Spleen (tissue), 11 donors: Measurements from ENCODE around the gene PRKCA. TPM values are rescaled to one million over a fixed set of nuclear protein-coding genes. Genes with fewer than 3 reads are reported as not detected.
"Not testable (repeated sequence)": the region's sequence is repeated elsewhere in the genome, so short reads cannot be mapped to it uniquely, and the experiment has no call there.

Experiments
- DNase-seq: peaks from one replicate; pipeline ENCODE4 v3.0.0-alpha.2; 2020
- H3K27ac ChIP-seq, 8 donors: fragments of 200-600 bp; sonication (generic) in 7 of 8; 1 replicate in 4 of 8; 2 replicates in 4 of 8; pipeline versions ENCODE4 v1.5.0 to v1.8.0; 2016 to 2021; ENCODE audit warnings: inconsistent platforms in 4 of 8, mild to moderate bottlenecking in 4 of 8, moderate library complexity in 1 of 8
- H3K27me3 ChIP-seq, 7 donors: fragments of 200-600 bp; sonication (generic) in 6 of 7; replicated peaks in 1 of 7; 1 replicate in 4 of 7; 2 replicates in 3 of 7; pipeline versions ENCODE4 v1.5.0 to v1.8.0; 2016 to 2021; ENCODE audit warnings: inconsistent platforms in 3 of 7, mild to moderate bottlenecking in 1 of 7
- H3K36me3 ChIP-seq, 6 donors: fragments of 200-600 bp; sonication (generic) in 5 of 6; 1 replicate in 4 of 6; 2 replicates in 2 of 6; pipeline versions ENCODE4 v1.5.0 to v1.8.0; 2016 to 2021; ENCODE audit warnings: inconsistent platforms in 2 of 6
- H3K4me1 ChIP-seq, 6 donors: fragments of 200-600 bp; sonication (generic) in 5 of 6; 1 replicate in 3 of 6; 2 replicates in 3 of 6; pipeline versions ENCODE4 v1.5.0 to v1.8.0; 2016 to 2021; ENCODE audit warnings: inconsistent platforms in 3 of 6
- H3K4me3 ChIP-seq, 8 donors: fragments of 200-600 bp; sonication (generic) in 7 of 8; 1 replicate in 4 of 8; 2 replicates in 4 of 8; pipeline versions ENCODE4 v1.5.0 to v1.8.0; 2016 to 2021; ENCODE audit warnings: inconsistent platforms in 4 of 8, mild to moderate bottlenecking in 4 of 8, moderate library complexity in 2 of 8
- H3K9me3 ChIP-seq, 8 donors: fragments of 200-600 bp; sonication (generic) in 7 of 8; 1 replicate in 4 of 8; 2 replicates in 4 of 8; pipeline versions ENCODE4 v1.5.0 to v1.8.0; 2016 to 2021; ENCODE audit warnings: inconsistent platforms in 4 of 8
- CTCF ChIP-seq, 11 experiments: fragments of 200-600 bp in 7 of 11; fragments of 450-650 bp in 4 of 11; sonication (generic) in 4 of 11; IDR thresholded peaks in 8 of 11; conservative IDR thresholded peaks in 3 of 11; 1 replicate in 7 of 11; 2 replicates in 4 of 11; pipeline versions ENCODE4 v1.4.0 to v1.8.0; 2016 to 2021; ENCODE audit warnings: antibody characterized with exemption in 11 of 11, inconsistent platforms in 4 of 11, mild to moderate bottlenecking in 1 of 11
- POLR2A ChIP-seq, 3 donors: fragments of 450-650 bp; IDR thresholded peaks; one replicate each; pipeline ENCODE4 v1.5.1; 2017; ENCODE audit warnings: antibody characterized with exemption in 3 of 3, mild to moderate bottlenecking in 1 of 3
- POLR2AphosphoS5 ChIP-seq, 3 donors: sonication (generic); formaldehyde crosslinking; IDR thresholded peaks; one replicate each; pipeline ENCODE4 v1.5.1; 2017; ENCODE audit warnings: antibody characterized with exemption in 3 of 3
- WGBS, 5 donors: extraction: QIAGEN DNeasy Blood & Tissue Kit in 3 of 5; methylation state at CpG; one replicate each; pipeline versions ENCODE4 v1.1.5 to v1.1.7; 2013 to 2018; 5-methylcytosine and 5-hydroxymethylcytosine counted together
- intact Hi-C: fragments of 100-400 bp; cut with DNase I; formaldehyde crosslinking; loops from one replicate; pipeline ENCODE4 v1.15.0; 2023; ENCODE audit warnings: low total_unique reads
- polyA plus RNA-seq, 3 donors: library from polyadenylated mRNA; stranded (reverse); fragments of 200-250 nt; gene quantifications; one replicate each; pipeline ENCODE4 v1.2.1, GENCODE V29; 2013
- total RNA-seq, 7 donors: library from RNA; depleted of rRNA in 3 of 7; stranded (reverse); fragments of >200 nt in 3 of 7; fragmentation: NEBNext Ultra II Directional in 4 of 7; extraction: Animal tissue kit (Norgen Biotek cat#: 25700) in 4 of 7; gene quantifications; one replicate each; pipeline versions ENCODE4 v1.1.0 to v1.2.1, GENCODE V29; 2016 to 2021
- donor health status: healthy with polysubstance abuse.
- donor health status: DM: no; HTN: no; CAD: no; lungs with moderate emphysema.
- donor health status: DM: no; HTN: no; CAD: no.
- donor health status: Bipolar disorder and iron deficiency.
- donor health status: healthy.
- donor health status: DM: no; HTN: no; CAD: no.
- donor health status: DM: yes; HTN: yes; CAD: no.

PRKCA gene
- total and polyA plus RNA-seq, 10 donors, result 1.7 to 59.7 (median 31.2) TPM

GRCh38 chr17:66474806-66475497, 172.5 kb downstream of the PRKCA start:
- H3K4me3 ChIP-seq, result no peak overlapping the region
- TF ChIP-seq POLR2A (IDR thresholded peaks at IDR 0.05) (no peak), POLR2AphosphoS5 (IDR thresholded peaks at IDR 0.05) (no peak), CTCF (IDR thresholded peaks at IDR 0.05 in 8 of 11, conservative IDR thresholded peaks at IDR 0.05 in 3 of 11) (no peak)
- H3K27ac ChIP-seq, result no peak overlapping the region
- DNase-seq, result no peak
- peaks cover 3 to 28% (median 13%) of the 10 kb centered on the region in 6 donors for H3K4me1 ChIP-seq
- H3K36me3 ChIP-seq, result no peaks in the 10 kb centered on the region
- intact Hi-C loops, result no loop called here
- H3K27me3 ChIP-seq, result no peaks in the 10 kb centered on the region
- no peaks in the 10 kb centered on the region for H3K9me3 ChIP-seq
- 80 to 93% (median 89%) methylated on average over 8 of the region's 8 CpGs for WGBS, 5 donors

DNA sequence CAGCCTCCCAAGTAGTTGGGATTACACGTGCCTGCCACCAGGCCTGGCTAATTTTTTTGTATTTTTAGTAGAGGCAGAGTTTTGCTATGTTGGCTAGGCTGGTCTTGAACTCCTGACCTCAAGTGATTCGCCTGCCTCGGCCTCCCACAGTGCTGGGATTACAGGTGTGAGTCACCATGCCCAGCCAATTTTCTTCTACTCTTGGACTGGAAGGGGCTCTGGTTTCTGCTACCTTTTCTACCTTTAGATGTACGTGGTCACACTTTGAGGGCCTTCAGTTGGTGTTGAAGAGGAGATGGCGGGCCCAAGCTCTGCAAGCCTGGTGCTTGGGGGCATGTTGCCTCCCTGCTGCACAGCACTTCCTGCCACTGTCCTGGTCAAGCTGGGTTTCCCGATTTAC, 173.6 kb downstream of the PRKCA start:
- no peaks in the 10 kb centered on the region for H3K9me3 ChIP-seq
- no peaks in the 10 kb centered on the region for H3K27me3 ChIP-seq
- intact Hi-C loops, result no loop called here
- H3K36me3 ChIP-seq, result no peaks in the 10 kb centered on the region
- H3K4me3 ChIP-seq, result no peak overlapping the region
- TF ChIP-seq POLR2AphosphoS5 (IDR thresholded peaks at IDR 0.05) (no peak), CTCF (IDR thresholded peaks at IDR 0.05 in 8 of 11, conservative IDR thresholded peaks at IDR 0.05 in 3 of 11) (no peak), POLR2A (IDR thresholded peaks at IDR 0.05) (no peak)
- no peak for DNase-seq
- no peak overlapping the region for H3K27ac ChIP-seq
- 77 to 95% (median 91%) methylated on average over 6 of the region's 6 CpGs for WGBS, 5 donors
- peaks cover under 1 to 18% (median 11%) of the 10 kb centered on the region in 6 donors for H3K4me1 ChIP-seq

- TF ChIP-seq POLR2AphosphoS5 (IDR thresholded peaks at IDR 0.05) (no peak), POLR2A (IDR thresholded peaks at IDR 0.05) (no peak), CTCF (IDR thresholded peaks at IDR 0.05 in 8 of 11, conservative IDR thresholded peaks at IDR 0.05 in 3 of 11) (no peak)
- intact Hi-C loops, result no loop called here
- WGBS, 5 donors, result 92 to 96% (median 94%) methylated on average over 11 of the region's 11 CpGs
- H3K27ac ChIP-seq, result no peak overlapping the region
- peaks cover 0 to 6% (median under 1%) of the 10 kb centered on the region in 6 donors for H3K4me1 ChIP-seq
- H3K36me3 ChIP-seq, result no peaks in the 10 kb centered on the region
- no peak overlapping the region for H3K4me3 ChIP-seq
- H3K9me3 ChIP-seq, result no peaks in the 10 kb centered on the region
- H3K27me3 ChIP-seq, result no peaks in the 10 kb centered on the region
- no peak for DNase-seq
Measured at GRCh38 chr17:66477615-66478283, 175.3 kb downstream of the PRKCA start.

- H3K9me3 ChIP-seq, H3K4me1 ChIP-seq, H3K27ac ChIP-seq, intact Hi-C loops, H3K27me3 ChIP-seq, H3K4me3 ChIP-seq, H3K36me3 ChIP-seq, DNase-seq: not testable (repeated sequence)
- WGBS, 5 donors, result 84 to 91% (median 86%) methylated on average over 2 of the region's 2 CpGs
Measured at GRCh38 chr17:66479230-66479889, 176.9 kb downstream of the PRKCA start.
